Upper lobe of left lung (tissue), 6 donors: ENCODE measurements around the gene GIMAP8. TPM values are rescaled to one million over a fixed set of nuclear protein-coding genes. Genes with fewer than 3 reads are reported as not detected.
A peak's percentile ranks its signal among the peaks of the same experiment; 100 is the strongest.

Source experiments
- ATAC-seq, 2 donors: fragments of 200-7000 bp; cut with Tn5 transposase; one replicate each; pipeline ENCODE4 v1.9.1; 2022; ENCODE audit warnings: mild to moderate bottlenecking in 2 of 2, moderate library complexity in 2 of 2; ENCODE audit not compliant: low FRiP score in 2 of 2
- DNase-seq, 2 donors: peaks; one replicate each; pipeline ENCODE4 v3.0.0-alpha.2; 2019 to 2020
- H3K27ac ChIP-seq, 4 donors: fragments of 200-600 bp; sonication (generic); one replicate each; pipeline ENCODE4 v1.5.1; 2016 to 2019
- H3K27me3 ChIP-seq, 4 donors: fragments of 200-600 bp; sonication (generic); one replicate each; pipeline ENCODE4 v1.5.1; 2017 to 2019
- H3K36me3 ChIP-seq, 4 donors: fragments of 200-600 bp; sonication (generic); one replicate each; pipeline ENCODE4 v1.5.1; 2016 to 2019
- H3K4me1 ChIP-seq, 4 donors: fragments of 200-600 bp; sonication (generic); one replicate each; pipeline ENCODE4 v1.5.1; 2018 to 2019
- H3K4me3 ChIP-seq, 4 donors: fragments of 200-600 bp; sonication (generic); one replicate each; pipeline ENCODE4 v1.5.1; 2017 to 2019; ENCODE audit warnings: mild to moderate bottlenecking in 2 of 4, moderate library complexity in 1 of 4
- H3K9me3 ChIP-seq, 4 donors: fragments of 200-600 bp; sonication (generic); one replicate each; pipeline ENCODE4 v1.5.1; 2018 to 2019
- CTCF ChIP-seq, 6 experiments: fragments of 450-650 bp in 4 of 6; fragments of 200-600 bp in 2 of 6; sonication (generic) in 2 of 6; IDR thresholded peaks; one replicate each; pipeline ENCODE4 v1.5.1; 2016 to 2019; ENCODE audit warnings: antibody characterized with exemption in 6 of 6
- EP300 ChIP-seq, 4 donors: sonication (generic); formaldehyde crosslinking; IDR thresholded peaks; one replicate each; pipeline ENCODE4 v1.5.1; 2017; ENCODE audit warnings: antibody characterized with exemption in 4 of 4, control low read depth in 2 of 4
- POLR2A ChIP-seq, 4 donors: fragments of 450-650 bp; IDR thresholded peaks; one replicate each; pipeline ENCODE4 v1.5.1; 2016 to 2017; ENCODE audit warnings: antibody characterized with exemption in 4 of 4, mild to moderate bottlenecking in 2 of 4
- POLR2AphosphoS5 ChIP-seq, 2 donors: sonication (generic); formaldehyde crosslinking; IDR thresholded peaks; one replicate each; pipeline ENCODE4 v1.5.1; 2017; ENCODE audit warnings: antibody characterized with exemption in 2 of 2
- WGBS, 2 donors: methylation state at CpG; one replicate each; pipeline ENCODE4 v1.1.5; 2017 to 2018; 5-methylcytosine and 5-hydroxymethylcytosine counted together
- total RNA-seq, 6 donors: library from RNA; depleted of rRNA in 4 of 6; stranded (reverse); fragments of >200 nt in 4 of 6; gene quantifications; one replicate each; pipeline versions ENCODE4 v1.1.0 to v1.2.1, GENCODE V29; 2016 to 2021
- donor health status: DM: no; HTN: no; CAD: no; lungs with moderate emphysema.
- donor health status: DM: no; HTN: yes; CAD: no; lungs with severe emphysema.

GIMAP8 gene
- total RNA-seq, 6 donors from 2014 or later, result 15.6 to 39.6 (median 31.7) TPM

- TF ChIP-seq POLR2A (IDR thresholded peaks at IDR 0.05) (no peak), POLR2AphosphoS5 (IDR thresholded peaks at IDR 0.05) (peak in 1 of 2 donors; percentile 21)
- no peaks in the 10 kb centered on the region for H3K27me3 ChIP-seq
- H3K4me3 ChIP-seq, result no peak overlapping the region
- ATAC-seq (peak; percentile 32 to 47), DNase-seq (peak in 1 of 2 donors; percentile 53)
- H3K4me1 ChIP-seq, result peaks cover 5 to 11% (median 8%) of the 10 kb centered on the region in 4 donors
- H3K9me3 ChIP-seq, result no peaks in the 10 kb centered on the region
- H3K36me3 ChIP-seq, result no peaks in the 10 kb centered on the region
- H3K27ac ChIP-seq, result peak overlapping the region in 1 of 4 donors; percentile 30
- 35 to 42% methylated on average over 10 of the region's 11 CpGs for WGBS, 2 donors
These were observed 21.6 kb upstream of the GIMAP8 start for GRCh38 chr7:150428671-150429451.

DNA sequence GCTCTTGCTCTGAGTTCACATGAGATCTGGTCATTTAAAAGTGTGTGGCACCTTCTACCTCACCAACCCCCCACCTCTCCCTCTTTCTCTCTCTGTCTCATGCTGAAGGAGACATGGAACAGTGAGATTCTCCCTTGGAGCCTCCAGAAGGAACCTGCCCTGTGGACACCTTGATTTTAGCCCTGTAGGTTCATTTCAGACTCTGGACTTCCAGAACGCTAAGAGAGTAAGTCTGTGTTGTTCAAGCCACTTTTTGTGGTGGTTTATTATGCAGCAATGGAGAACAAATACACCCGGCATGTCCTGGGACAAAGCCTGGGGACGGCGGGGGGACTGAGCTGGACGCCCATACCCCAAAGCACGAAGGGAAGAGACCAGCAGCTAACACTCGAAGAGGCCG, 20.7 kb upstream of the GIMAP8 start:
- no peak for DNase-seq
- Histone ChIP-seq H3K4me1 (peaks cover 5 to 11% (median 9%) of the 10 kb centered on the region in 4 donors), H3K4me3 (no peak overlapping the region), H3K27me3 (no peaks in the 10 kb centered on the region), H3K36me3 (no peaks in the 10 kb centered on the region), H3K9me3 (no peaks in the 10 kb centered on the region), H3K27ac (no peak overlapping the region)
- 83 to 97% methylated on average over 7 to 8 of the region's 8 CpGs for WGBS, 2 donors
- TF ChIP-seq POLR2AphosphoS5 (IDR thresholded peaks at IDR 0.05) (no peak), CTCF (IDR thresholded peaks at IDR 0.05) (no peak), POLR2A (IDR thresholded peaks at IDR 0.05) (no peak), EP300 (IDR thresholded peaks at IDR 0.05) (no peak)
- ATAC-seq, result no peak

GRCh38 chr7:150430465-150431085, 19.9 kb upstream of the GIMAP8 start:
- TF ChIP-seq POLR2A (IDR thresholded peaks at IDR 0.05), result no peak
- TF ChIP-seq POLR2AphosphoS5 (IDR thresholded peaks at IDR 0.05), result no peak
- TF ChIP-seq EP300 (IDR thresholded peaks at IDR 0.05), result no peak
- no peak for TF ChIP-seq CTCF (IDR thresholded peaks at IDR 0.05)
- H3K4me3 ChIP-seq, result no peak overlapping the region
- no peaks in the 10 kb centered on the region for H3K36me3 ChIP-seq
- H3K27me3 ChIP-seq, result no peaks in the 10 kb centered on the region
- no peaks in the 10 kb centered on the region for H3K9me3 ChIP-seq
- H3K4me1 ChIP-seq, result peaks cover 5 to 14% (median 9%) of the 10 kb centered on the region in 4 donors
- no peak for DNase-seq
- no peak overlapping the region for H3K27ac ChIP-seq
- 92 to 94% methylated on average over 10 to 14 of the region's 14 CpGs for WGBS, 2 donors
- ATAC-seq, result no peak

DNA sequence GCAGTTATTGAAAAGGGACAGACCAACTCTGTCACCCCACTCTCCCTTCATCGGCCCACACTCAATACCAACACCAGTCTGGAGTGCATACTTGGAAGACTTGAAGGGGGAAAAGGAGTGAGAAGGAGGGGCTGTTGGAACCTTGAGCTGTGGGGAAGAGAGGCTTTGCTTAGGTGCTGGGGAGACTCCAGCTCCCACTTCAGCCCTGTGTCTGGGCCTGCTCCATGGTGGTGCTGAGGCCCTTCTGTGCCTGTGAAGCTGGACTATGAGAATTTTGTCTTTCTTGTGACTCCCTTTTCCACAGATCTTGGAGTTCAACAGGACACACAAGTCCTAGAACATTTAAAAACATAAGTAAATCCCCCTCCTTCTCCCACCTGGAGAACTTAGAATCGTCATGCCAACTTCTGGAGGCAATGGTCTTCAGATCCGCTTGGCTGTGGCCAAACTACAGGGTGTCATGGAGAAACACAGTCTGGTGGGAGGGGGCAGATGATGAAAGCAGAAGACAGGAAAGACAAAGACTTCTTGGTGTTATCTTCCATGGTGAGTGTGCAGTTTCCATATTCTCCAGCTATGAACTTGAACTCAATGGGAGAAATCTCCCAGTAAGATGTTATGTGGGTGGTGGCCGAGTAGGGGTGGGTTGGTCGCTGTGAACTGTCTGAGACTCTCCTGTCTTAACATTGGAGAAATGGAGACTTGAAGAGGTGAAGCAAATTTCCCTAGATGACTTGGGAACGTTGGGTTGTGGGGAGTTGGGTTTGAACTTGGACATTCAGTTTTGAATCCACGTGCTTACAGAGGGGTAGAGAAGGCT, 18.4 kb upstream of the GIMAP8 start:
- Histone ChIP-seq H3K9me3 (no peaks in the 10 kb centered on the region), H3K27me3 (no peaks in the 10 kb centered on the region), H3K4me1 (peaks cover 5 to 14% (median 9%) of the 10 kb centered on the region in 4 donors), H3K4me3 (no peak overlapping the region), H3K36me3 (no peaks in the 10 kb centered on the region), H3K27ac (no peak overlapping the region)
- ATAC-seq (no peak), DNase-seq (no peak)
- 85 to 90% methylated on average over 7 of the region's 7 CpGs for WGBS, 2 donors
- no peak for TF ChIP-seq POLR2A (IDR thresholded peaks at IDR 0.05)
- no peak for TF ChIP-seq EP300 (IDR thresholded peaks at IDR 0.05)
- TF ChIP-seq POLR2AphosphoS5 (IDR thresholded peaks at IDR 0.05), result no peak
- no peak for TF ChIP-seq CTCF (IDR thresholded peaks at IDR 0.05)
